Immature natural killer cell (primary cell): Measurements from ENCODE around the gene OR8A1. TPM values are rescaled to one million over a fixed set of nuclear protein-coding genes. Genes with fewer than 3 reads are reported as not detected.

ENCODE experiments used
- DNase-seq, 3 donors: peaks; one replicate each; pipeline ENCODE4 v3.0.0; 2022; ENCODE audit warnings: mixed read lengths in 1 of 3
- H3K27ac Mint-ChIP-seq, 6 donors: one replicate each; pipeline ENCODE4 v1.8.0; 2020; ENCODE audit warnings: mixed read lengths in 6 of 6, mild to moderate bottlenecking in 5 of 6, inconsistent platforms in 4 of 6, moderate library complexity in 3 of 6
- H3K27me3 Mint-ChIP-seq, 3 donors: one replicate each; pipeline ENCODE4 v1.8.0; 2020 to 2021; ENCODE audit warnings: low read depth in 3 of 3, mild to moderate bottlenecking in 3 of 3, mixed read lengths in 3 of 3, moderate library complexity in 3 of 3, inconsistent platforms in 1 of 3
- H3K36me3 Mint-ChIP-seq, 3 donors: one replicate each; pipeline ENCODE4 v1.8.0; 2020; ENCODE audit warnings: mixed read lengths in 3 of 3, inconsistent platforms in 2 of 3, mild to moderate bottlenecking in 2 of 3
- H3K4me1 Mint-ChIP-seq, 2 donors: one replicate each; pipeline ENCODE4 v1.8.0; 2020; ENCODE audit warnings: inconsistent platforms in 2 of 2, mild to moderate bottlenecking in 2 of 2, mixed read lengths in 2 of 2, moderate library complexity in 1 of 2
- H3K4me3 Mint-ChIP-seq, 5 donors: one replicate each; pipeline ENCODE4 v1.8.0; 2020; ENCODE audit warnings: mild to moderate bottlenecking in 5 of 5, mixed read lengths in 5 of 5, inconsistent platforms in 3 of 5, moderate library complexity in 3 of 5
- H3K9me3 Mint-ChIP-seq, 6 donors: one replicate each; pipeline ENCODE4 v1.8.0; 2020; ENCODE audit warnings: mild to moderate bottlenecking in 6 of 6, mixed read lengths in 6 of 6, inconsistent platforms in 4 of 6, moderate library complexity in 3 of 6
- polyA plus RNA-seq, 3 donors: library from polyadenylated mRNA; unstranded; fragments of 300-500 nt; fragmentation: Illumina TruSeq; gene quantifications; one replicate each; pipeline ENCODE4 v1.2.3, GENCODE V29; 2021

Gene OR8A1
- polyA plus RNA-seq, 3 donors from 2014 or later, result not detected

GRCh38 chr11:124605719-124606118 is 35.9 kb downstream of the OR8A1 start:
- no peaks in the 10 kb centered on the region for H3K9me3 Mint-ChIP-seq
- H3K4me1 Mint-ChIP-seq, result no peaks in the 10 kb centered on the region
- H3K27ac Mint-ChIP-seq, result no peak overlapping the region
- DNase-seq, result no peak
- no peaks in the 10 kb centered on the region for H3K36me3 Mint-ChIP-seq
- H3K27me3 Mint-ChIP-seq, result peaks cover 2 to 12% (median 5%) of the 10 kb centered on the region in 3 donors
- no peak overlapping the region for H3K4me3 Mint-ChIP-seq

GRCh38 chr11:124608147-124608546 is 38.4 kb downstream of the OR8A1 start:
- H3K4me3 Mint-ChIP-seq, result no peak overlapping the region
- DNase-seq, result no peak
- no peak overlapping the region for H3K27ac Mint-ChIP-seq
- H3K36me3 Mint-ChIP-seq, result no peaks in the 10 kb centered on the region
- no peaks in the 10 kb centered on the region for H3K9me3 Mint-ChIP-seq
- peaks cover 0 to 9% (median 2%) of the 10 kb centered on the region in 3 donors for H3K27me3 Mint-ChIP-seq
- H3K4me1 Mint-ChIP-seq, result no peaks in the 10 kb centered on the region

GRCh38 chr11:124610295-124610694 is 40.5 kb downstream of the OR8A1 start:
- Mint-ChIP-seq H3K4me3 (no peak overlapping the region), H3K27ac (no peak overlapping the region), H3K9me3 (no peaks in the 10 kb centered on the region), H3K36me3 (no peaks in the 10 kb centered on the region), H3K4me1 (no peaks in the 10 kb centered on the region), H3K27me3 (peaks cover 0 to 4% (median 2%) of the 10 kb centered on the region in 3 donors)
- no peak for DNase-seq

GRCh38 chr11:124611064-124611463 is 41.3 kb downstream of the OR8A1 start, which contains the start of gene PANX3:
TSS of gene PANX3 (plus strand) at chr11:124611428. CDS start at chr11:124611557, 129 bp downstream.
- Mint-ChIP-seq H3K36me3 (no peaks in the 10 kb centered on the region), H3K27ac (no peak within 1 kb of the TSS), H3K4me3 (no peak within 1 kb of the TSS), H3K27me3 (peaks cover 0 to 7% (median 2%) of the 10 kb centered on the region in 3 donors), H3K9me3 (no peaks in the 10 kb centered on the region), H3K4me1 (no peaks in the 10 kb centered on the region)
- DNase-seq, result no peak

GRCh38 chr11:124612045-124612444 is 42.2 kb downstream of the OR8A1 start:
- no peak for DNase-seq
- peaks cover 0 to 7% (median 2%) of the 10 kb centered on the region in 3 donors for H3K27me3 Mint-ChIP-seq
- no peaks in the 10 kb centered on the region for H3K4me1 Mint-ChIP-seq
- no peaks in the 10 kb centered on the region for H3K9me3 Mint-ChIP-seq
- no peak overlapping the region for H3K4me3 Mint-ChIP-seq
- no peak overlapping the region for H3K27ac Mint-ChIP-seq
- H3K36me3 Mint-ChIP-seq, result no peaks in the 10 kb centered on the region

- peaks cover 0 to 3% (median 0%) of the 10 kb centered on the region in 3 donors for H3K36me3 Mint-ChIP-seq
- H3K4me1 Mint-ChIP-seq, result no peaks in the 10 kb centered on the region
- H3K9me3 Mint-ChIP-seq, result no peaks in the 10 kb centered on the region
- H3K27me3 Mint-ChIP-seq, result peaks cover 0 to 7% (median 1%) of the 10 kb centered on the region in 3 donors
- DNase-seq, result no peak
- H3K27ac Mint-ChIP-seq, result no peak overlapping the region
- H3K4me3 Mint-ChIP-seq, result no peak overlapping the region
Measured at GRCh38 chr11:124612567-124613246, 42.9 kb downstream of the OR8A1 start.

- Mint-ChIP-seq H3K36me3 (peaks cover 0 to 4% (median 0%) of the 10 kb centered on the region in 3 donors), H3K27me3 (peaks cover 6 to 11% (median 9%) of the 10 kb centered on the region in 3 donors), H3K27ac (no peak overlapping the region), H3K4me3 (no peak overlapping the region), H3K4me1 (peaks cover 15 to 23% of the 10 kb centered on the region in 2 donors), H3K9me3 (no peaks in the 10 kb centered on the region)
- no peak for DNase-seq
Measured at GRCh38 chr11:124618863-124619262, 49.1 kb downstream of the OR8A1 start.

Other genes starting within 250 kb of the OR8A1 start
- not detected for gene OR8D2, start 249.8 kb upstream of the OR8A1 start, polyA plus RNA-seq
- gene OR8B2, start 185.5 kb upstream of the OR8A1 start, polyA plus RNA-seq, result not detected
- gene OR8B3, start 171.0 kb upstream of the OR8A1 start, polyA plus RNA-seq, result not detected
- gene OR8B4, start 145.1 kb upstream of the OR8A1 start, polyA plus RNA-seq, result not detected
- gene OR8B8, start 124.3 kb upstream of the OR8A1 start, polyA plus RNA-seq, result not detected
- gene OR8B12, start 26.3 kb upstream of the OR8A1 start, polyA plus RNA-seq, result not detected
- not detected for gene PANX3, start 41.4 kb downstream of the OR8A1 start, polyA plus RNA-seq
- gene TBRG1, start 52.9 kb downstream of the OR8A1 start, polyA plus RNA-seq, result 10 to 100 TPM; 35.7 to 40.8 (median 36.2) TPM
- gene SIAE, start 103.7 kb downstream of the OR8A1 start, polyA plus RNA-seq, result 1 to 10 TPM; 1.7 to 2.9 (median 2.6) TPM
- 1 to 10 TPM in 1 of 3 donors, under 1 TPM in 1, not detected in 1; 0.36 to 1.2 TPM for gene SPA17, start 103.9 kb downstream of the OR8A1 start, polyA plus RNA-seq
- 10 to 100 TPM in 1 of 3 donors, 1 to 10 TPM in 1, under 1 TPM in 1; 0.82 to 11.6 (median 3.0) TPM for gene NRGN, start 169.9 kb downstream of the OR8A1 start, polyA plus RNA-seq
- not detected for gene VSIG2, start 182.3 kb downstream of the OR8A1 start, polyA plus RNA-seq
- gene ESAM, start 192.3 kb downstream of the OR8A1 start, polyA plus RNA-seq, result 1 to 10 TPM in 1 of 3 donors, under 1 TPM in 1, not detected in 1; 0.30 to 4.3 TPM
- 1 to 10 TPM; 2.8 to 7.2 (median 5.7) TPM for gene MSANTD2, start 230.4 kb downstream of the OR8A1 start, polyA plus RNA-seq